Mucosa of descending colon (tissue), 3 donors: ENCODE results near the gene ALDH5A1. TPM values are rescaled to one million over a fixed set of nuclear protein-coding genes. Genes with fewer than 3 reads are reported as not detected.

Source experiments
- ATAC-seq: fragments of 200-7000 bp; cut with Tn5 transposase; one replicate; pipeline ENCODE4 v1.9.1; 2020; ENCODE audit warnings: mild to moderate bottlenecking, moderate library complexity
- DNase-seq, 3 donors: peaks; one replicate each; pipeline ENCODE4 v3.0.0-alpha.2; 2020
- H3K36me3 ChIP-seq: fragments of 200-600 bp; one replicate; pipeline ENCODE4 v1.8.0; 2021; ENCODE audit warnings: low read depth, mild to moderate bottlenecking
- H3K4me1 ChIP-seq: fragments of 200-600 bp; one replicate; pipeline ENCODE4 v1.8.0; 2021; ENCODE audit warnings: low read depth, mild to moderate bottlenecking
- H3K4me3 ChIP-seq: fragments of 200-600 bp; one replicate; pipeline ENCODE4 v1.8.0; 2021; ENCODE audit warnings: mild to moderate bottlenecking
- H3K9me3 ChIP-seq: fragments of 200-600 bp; one replicate; pipeline ENCODE4 v1.8.0; 2021; ENCODE audit warnings: mild to moderate bottlenecking
- intact Hi-C, 2 donors: fragments of 100-400 bp; cut with DNase I in 1 of 2; cut with micrococcal nuclease in 1 of 2; formaldehyde crosslinking; loops; one replicate each; pipeline versions ENCODE4 v1.11.0 to v1.11.1; 2022; cut with DNase I, micrococcal nuclease
- long read RNA-seq, 2 donors: library from polyadenylated mRNA; unstranded; transcript quantifications; one replicate each; pipeline ENCODE4 v2.0.0, GENCODE V29; 2019 to 2021
- total RNA-seq, 3 donors: library from RNA; stranded (reverse); fragmentation: NEBNext Ultra II Directional in 2 of 3; extraction: Animal tissue kit (Norgen Biotek cat#: 25700) in 2 of 3; gene quantifications; one replicate each; pipeline versions ENCODE4 v1.2.1 to v1.2.4, GENCODE V29; 2021 to 2023
- TF ChIP-seq, protein P1 (sequence below): fragments of 200-600 bp; IDR thresholded peaks from one replicate; pipeline ENCODE4 v1.8.0; 2022; ENCODE audit warnings: antibody characterized with exemption, mild to moderate bottlenecking
- donor health status: DM: no; HTN: no; CAD: no; lungs with moderate emphysema.
- donor health status: DM: no; HTN: no; CAD: no.
- donor health status: DM: no; HTN: yes; CAD: no.

The ALDH5A1 gene
- 10 to 100 TPM in 1 of 3 donors, 1 to 10 TPM in 2; 5.9 to 18.2 (median 8.1) TPM for total RNA-seq
- long read RNA-seq, donor 1, partial matches to known transcripts, result 1 of 5 reads
- long read RNA-seq, donor 1, other reads (novel, unspliced or antisense), result 4 of 5 reads
- long read RNA-seq, donor 2, full-length matches to known transcripts, result 2 of 4 reads
- long read RNA-seq, donor 2, partial matches to known transcripts, result 0 of 4 reads
- long read RNA-seq, donor 2, other reads (novel, unspliced or antisense), result 2 of 4 reads

DNA sequence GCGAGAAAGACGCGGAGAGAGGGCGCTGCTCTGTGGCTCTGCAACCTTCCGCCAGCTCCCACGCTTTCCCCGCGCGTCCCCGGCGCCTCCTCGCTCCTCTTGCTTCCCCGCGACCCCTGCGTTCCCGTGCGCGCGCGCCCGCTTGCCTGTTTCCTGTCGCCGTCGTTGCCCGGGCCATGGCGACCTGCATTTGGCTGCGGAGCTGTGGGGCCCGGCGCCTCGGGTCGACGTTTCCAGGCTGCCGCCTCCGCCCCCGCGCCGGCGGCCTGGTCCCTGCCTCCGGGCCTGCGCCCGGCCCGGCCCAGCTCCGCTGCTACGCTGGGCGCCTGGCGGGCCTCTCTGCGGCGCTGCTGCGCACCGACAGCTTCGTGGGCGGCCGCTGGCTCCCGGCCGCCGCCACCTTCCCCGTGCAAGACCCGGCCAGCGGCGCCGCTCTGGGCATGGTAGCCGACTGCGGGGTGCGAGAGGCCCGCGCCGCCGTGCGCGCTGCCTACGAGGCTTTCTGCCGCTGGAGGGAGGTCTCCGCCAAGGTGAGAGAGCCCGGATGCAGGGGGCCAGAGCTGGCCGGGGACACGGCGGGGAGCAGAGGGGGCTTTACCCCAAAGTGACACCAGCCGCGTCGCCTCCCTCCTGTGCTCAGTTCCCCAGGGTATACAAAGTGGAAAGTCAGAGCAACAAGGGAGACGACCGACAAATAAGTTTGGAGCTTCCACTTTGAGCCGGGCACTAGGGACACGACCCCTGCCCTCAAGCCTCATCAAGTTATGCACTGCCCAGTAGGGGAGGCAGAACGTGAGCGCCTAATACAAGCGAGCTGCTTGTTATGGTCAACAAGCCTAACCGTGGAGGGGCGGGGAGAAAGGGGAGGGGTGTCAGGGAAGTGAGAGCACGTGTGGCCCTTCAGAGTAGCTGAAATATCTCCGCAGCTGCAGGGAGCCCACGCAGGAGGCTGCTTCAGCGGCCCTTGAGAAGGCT is at the start of gene ALDH5A1:
Gene ALDH5A1 (plus strand): TSS at position 149 of the 975 bp plus-strand sequence. CDS start 28 bp downstream, at position 177.
- H3K4me3 ChIP-seq, result peak within 1 kb of the TSS; percentile 29
- TF ChIP-seq, protein P1, sequence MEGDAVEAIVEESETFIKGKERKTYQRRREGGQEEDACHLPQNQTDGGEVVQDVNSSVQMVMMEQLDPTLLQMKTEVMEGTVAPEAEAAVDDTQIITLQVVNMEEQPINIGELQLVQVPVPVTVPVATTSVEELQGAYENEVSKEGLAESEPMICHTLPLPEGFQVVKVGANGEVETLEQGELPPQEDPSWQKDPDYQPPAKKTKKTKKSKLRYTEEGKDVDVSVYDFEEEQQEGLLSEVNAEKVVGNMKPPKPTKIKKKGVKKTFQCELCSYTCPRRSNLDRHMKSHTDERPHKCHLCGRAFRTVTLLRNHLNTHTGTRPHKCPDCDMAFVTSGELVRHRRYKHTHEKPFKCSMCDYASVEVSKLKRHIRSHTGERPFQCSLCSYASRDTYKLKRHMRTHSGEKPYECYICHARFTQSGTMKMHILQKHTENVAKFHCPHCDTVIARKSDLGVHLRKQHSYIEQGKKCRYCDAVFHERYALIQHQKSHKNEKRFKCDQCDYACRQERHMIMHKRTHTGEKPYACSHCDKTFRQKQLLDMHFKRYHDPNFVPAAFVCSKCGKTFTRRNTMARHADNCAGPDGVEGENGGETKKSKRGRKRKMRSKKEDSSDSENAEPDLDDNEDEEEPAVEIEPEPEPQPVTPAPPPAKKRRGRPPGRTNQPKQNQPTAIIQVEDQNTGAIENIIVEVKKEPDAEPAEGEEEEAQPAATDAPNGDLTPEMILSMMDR, result no peak
- DNase-seq (peak; percentile 79 to 86 (median 85)), ATAC-seq (peak; percentile 90)
- H3K36me3 ChIP-seq, result no peaks in the 10 kb centered on the region
- no peaks in the 10 kb centered on the region for H3K9me3 ChIP-seq
- peaks cover 7% of the 10 kb centered on the region for H3K4me1 ChIP-seq
- intact Hi-C loops, result no loop called here

DNA sequence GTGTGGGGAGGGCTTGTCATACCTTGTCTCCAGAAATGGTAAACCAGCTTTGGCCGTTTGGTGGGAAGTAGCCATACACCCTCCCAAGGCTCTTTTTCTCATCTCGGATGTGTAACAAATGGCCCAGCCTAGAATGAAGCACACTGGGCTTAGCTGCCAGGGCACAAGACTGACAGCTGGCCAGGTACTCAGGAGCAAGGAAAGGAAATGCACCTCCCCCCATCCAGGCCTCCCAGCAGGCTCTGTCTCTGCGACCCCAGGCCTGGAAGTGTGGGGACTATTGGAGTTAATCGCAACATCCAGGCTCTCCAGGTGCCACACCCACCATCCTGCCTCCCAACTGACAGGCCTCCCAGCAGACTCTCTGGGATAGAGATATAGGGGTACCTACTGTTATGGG is 49.1 kb upstream of the ALDH5A1 start:
- DNase-seq (no peak), ATAC-seq (no peak)
- intact Hi-C loops, result no loop called here
- Histone ChIP-seq H3K4me1 (no peaks in the 10 kb centered on the region), H3K9me3 (no peaks in the 10 kb centered on the region), H3K4me3 (no peak overlapping the region), H3K36me3 (no peaks in the 10 kb centered on the region)
- TF ChIP-seq, protein P1, result no peak

DNA sequence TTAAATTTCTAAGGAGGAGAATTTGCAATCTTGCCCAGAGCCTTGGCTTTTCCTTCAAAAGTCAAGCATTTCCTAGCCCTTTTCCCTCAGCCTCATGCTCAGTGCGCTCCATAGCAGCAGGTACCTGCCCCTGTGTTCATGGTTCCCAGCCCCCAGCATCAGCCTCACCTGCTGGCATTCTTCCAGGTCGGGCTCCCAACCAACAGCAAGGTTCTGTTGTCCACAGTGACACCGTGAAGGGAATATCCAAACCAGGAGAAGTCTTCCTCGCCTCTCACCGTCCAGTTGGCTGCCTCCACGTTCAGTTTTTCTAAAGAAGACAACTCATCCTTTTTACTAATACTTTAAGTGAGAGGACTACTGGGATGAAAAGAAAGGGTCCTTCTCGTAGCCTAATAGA is 48.1 kb upstream of the ALDH5A1 start:
- TF ChIP-seq, protein P1, result no peak
- DNase-seq (no peak), ATAC-seq (no peak)
- Histone ChIP-seq H3K4me3 (no peak overlapping the region), H3K9me3 (no peaks in the 10 kb centered on the region), H3K4me1 (no peaks in the 10 kb centered on the region), H3K36me3 (no peaks in the 10 kb centered on the region)
- intact Hi-C loops, result no loop called here

DNA sequence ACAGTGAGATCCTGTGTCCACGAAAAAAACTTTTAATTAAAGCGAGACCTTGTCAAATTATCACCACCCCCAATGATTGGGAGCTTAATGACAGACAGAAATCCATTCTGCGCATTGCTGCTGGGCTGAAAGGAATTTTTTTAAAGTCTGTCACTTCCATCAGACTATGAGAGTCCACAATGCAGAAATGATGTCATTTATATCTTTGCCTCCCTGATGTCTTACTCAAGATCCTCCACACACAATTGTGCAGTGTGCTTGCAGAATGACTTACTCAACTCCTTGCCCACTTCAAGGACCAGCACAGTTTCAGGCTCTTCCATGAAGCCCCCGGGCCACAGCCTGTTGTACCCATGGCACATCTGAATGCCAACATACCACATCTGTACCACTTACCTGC is 46.4 kb upstream of the ALDH5A1 start:
- DNase-seq (no peak), ATAC-seq (no peak)
- no peak overlapping the region for H3K4me3 ChIP-seq
- TF ChIP-seq, protein P1, result no peak
- no peaks in the 10 kb centered on the region for H3K9me3 ChIP-seq
- H3K36me3 ChIP-seq, result no peaks in the 10 kb centered on the region
- no peaks in the 10 kb centered on the region for H3K4me1 ChIP-seq
- intact Hi-C loops, result no loop called here

DNA sequence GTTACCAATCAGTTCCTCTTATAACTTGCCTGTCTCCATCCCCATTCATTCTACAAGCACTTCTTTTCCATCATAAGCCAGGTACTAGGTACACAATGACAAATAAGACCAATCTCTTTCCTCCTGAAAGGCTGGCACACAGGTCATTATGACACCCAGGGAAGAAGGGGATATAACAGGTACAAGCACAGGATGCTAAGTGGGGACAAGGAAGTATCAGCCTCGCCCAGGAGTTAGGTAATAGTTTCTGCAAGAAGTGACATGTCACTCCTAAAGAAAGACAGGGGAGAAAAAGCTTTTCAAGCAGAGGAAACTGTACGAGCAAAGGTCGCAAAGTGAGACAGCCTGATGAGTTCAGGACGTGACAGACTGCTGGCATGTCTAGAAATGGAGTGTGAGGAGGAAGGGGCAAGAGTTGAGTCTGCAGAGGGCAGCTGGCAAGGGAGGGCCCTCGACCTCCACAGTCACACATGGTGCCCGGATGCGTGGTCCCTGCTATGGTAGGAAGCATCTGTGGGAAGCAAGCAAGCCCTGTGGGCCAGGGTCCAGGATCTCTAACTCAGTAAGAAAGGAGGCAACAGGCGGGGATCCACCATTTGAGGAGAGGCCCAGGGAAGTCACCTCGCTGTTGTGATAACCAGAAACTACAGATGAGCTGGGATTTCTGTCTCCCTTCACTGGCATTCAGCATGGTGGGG is 45.8 kb upstream of the ALDH5A1 start:
- H3K4me3 ChIP-seq, result no peak overlapping the region
- TF ChIP-seq, protein P1, result no peak
- no peaks in the 10 kb centered on the region for H3K4me1 ChIP-seq
- intact Hi-C loops, result no loop called here
- H3K36me3 ChIP-seq, result no peaks in the 10 kb centered on the region
- no peak for DNase-seq
- H3K9me3 ChIP-seq, result no peaks in the 10 kb centered on the region
- ATAC-seq, result peak; percentile 10
